Umbilical cord (tissue), 2 donors: ENCODE data around the gene ETV2. TPM values are rescaled to one million over a fixed set of nuclear protein-coding genes. Genes with fewer than 3 reads are reported as not detected.
"Not testable (repeated sequence)": the region's sequence is repeated elsewhere in the genome, so short reads cannot be mapped to it uniquely, and the experiment has no call there.

Source experiments
- DNase-seq: peaks from one replicate; pipeline ENCODE4 v3.0.0-alpha.2; 2015; ENCODE audit warnings: low spot score
- total RNA-seq: library from RNA; depleted of rRNA; stranded (reverse); fragments of >200 nt; gene quantifications from one replicate; pipeline ENCODE4 v1.2.3, GENCODE V29; 2014; ENCODE audit warnings: low replicate concordance; ENCODE audit not compliant: insufficient read depth

Gene ETV2
- total RNA-seq: not detected

- DNase-seq: peak; percentile 39
Measured at GRCh38 chr19:35641515-35642151, at the start of gene ETV2. ETV2 (plus strand) TSS chr19:35641745; CDS start chr19:35642461, 716 bp downstream.

- DNase-seq: peak; percentile 47
Measured at GRCh38 chr19:35592226-35592625, 49.3 kb upstream of the ETV2 start.

- not testable (repeated sequence) for DNase-seq
Measured at GRCh38 chr19:35595026-35595425, 46.5 kb upstream of the ETV2 start.

- no peak for DNase-seq
Measured at GRCh38 chr19:35595928-35596327, 45.6 kb upstream of the ETV2 start.

- no peak for DNase-seq
Measured at GRCh38 chr19:35596366-35596999, 45.1 kb upstream of the ETV2 start.

GRCh38 chr19:35601971-35602370 lies 39.6 kb upstream of the ETV2 start:
- no peak for DNase-seq

- DNase-seq: not testable (repeated sequence)
Measured at GRCh38 chr19:35604436-35604835, 37.1 kb upstream of the ETV2 start.

- not testable (repeated sequence) for DNase-seq
Measured at GRCh38 chr19:35607170-35607569, 34.4 kb upstream of the ETV2 start.

- no peak for DNase-seq
Measured at GRCh38 chr19:35607661-35608060, 33.9 kb upstream of the ETV2 start.

- DNase-seq: no peak
Measured at GRCh38 chr19:35608251-35608650, 33.3 kb upstream of the ETV2 start.

GRCh38 chr19:35609851-35610353 lies 31.6 kb upstream of the ETV2 start:
- no peak for DNase-seq

GRCh38 chr19:35612224-35612558 lies 29.4 kb upstream of the ETV2 start:
- DNase-seq: no peak

GRCh38 chr19:35612559-35613321 lies 28.8 kb upstream of the ETV2 start, which contains the start of gene HAUS5:
HAUS5 (plus strand) TSS chr19:35612735; CDS start chr19:35612795, 60 bp downstream.
- DNase-seq: peak; percentile 92

- DNase-seq: no peak
Measured at GRCh38 chr19:35613574-35613973, 28.0 kb upstream of the ETV2 start.

GRCh38 chr19:35615036-35615435 lies 26.5 kb upstream of the ETV2 start:
- DNase-seq: no peak

- DNase-seq: no peak
Measured at GRCh38 chr19:35618857-35619256, 22.7 kb upstream of the ETV2 start.

- no peak for DNase-seq
Measured at GRCh38 chr19:35619290-35619923, 22.1 kb upstream of the ETV2 start.

GRCh38 chr19:35620001-35620400 lies 21.5 kb upstream of the ETV2 start:
- no peak for DNase-seq

GRCh38 chr19:35621708-35622107 lies 19.8 kb upstream of the ETV2 start:
- no peak for DNase-seq

GRCh38 chr19:35622750-35623149 lies 18.8 kb upstream of the ETV2 start:
- no peak for DNase-seq

GRCh38 chr19:35623327-35624010 lies 18.1 kb upstream of the ETV2 start:
- DNase-seq: no peak

- DNase-seq: no peak
Measured at GRCh38 chr19:35628264-35628564, 13.3 kb upstream of the ETV2 start.
